Parathyroid adenoma (tissue), 2 donors: ENCODE measurements around the gene RAP1GAP2.

ENCODE experiments used
- H2AFZ ChIP-seq: fragments of 300-600 bp; sonication (generic); one replicate; pipeline ENCODE4 v1.7.0; 2017; ENCODE audit warnings: antibody characterized with exemption, mild to moderate bottlenecking
- H3K27ac ChIP-seq: fragments of 300-600 bp; sonication (generic); one replicate; pipeline ENCODE4 v1.7.0; 2017
- H3K27me3 ChIP-seq: fragments of 300-600 bp; sonication (generic); one replicate; pipeline ENCODE4 v1.7.0; 2017; ENCODE audit warnings: low read length; ENCODE audit not compliant: control insufficient read depth, insufficient read depth
- H3K36me3 ChIP-seq: fragments of 300-600 bp; sonication (generic); one replicate; pipeline ENCODE4 v1.7.0; 2017; ENCODE audit warnings: low read length; ENCODE audit not compliant: control insufficient read depth, insufficient read depth
- H3K4me1 ChIP-seq: fragments of 300-600 bp; sonication (generic); one replicate; pipeline ENCODE4 v1.7.0; 2017; ENCODE audit warnings: control low read depth
- H3K4me2 ChIP-seq: fragments of 300-600 bp; sonication (generic); one replicate; pipeline ENCODE4 v1.7.0; 2017; ENCODE audit warnings: low read length
- H3K4me3 ChIP-seq: fragments of 300-600 bp; sonication (generic); one replicate; pipeline ENCODE4 v1.7.0; 2017; ENCODE audit warnings: low read depth, low read length
- H3K79me2 ChIP-seq: fragments of 300-600 bp; sonication (generic); one replicate; pipeline ENCODE4 v1.7.0; 2017; ENCODE audit warnings: control low read depth
- H3K9ac ChIP-seq: fragments of 300-600 bp; sonication (generic); one replicate; pipeline ENCODE4 v1.7.0; 2017; ENCODE audit warnings: mild to moderate bottlenecking
- H3K9me3 ChIP-seq: fragments of 300-600 bp; sonication (generic); one replicate; pipeline ENCODE4 v1.7.0; 2017; ENCODE audit warnings: low read length; ENCODE audit not compliant: control insufficient read depth
- TF ChIP-seq, protein P1 (sequence below): fragments of 300-600 bp; sonication (generic); IDR thresholded peaks from one replicate; pipeline ENCODE4 v1.7.0; 2017; ENCODE audit warnings: antibody characterized with exemption, mild to moderate bottlenecking
- donor health status: primary hyperparathyroidism.

RAP1GAP2 gene

GRCh38 chr17:2929881-2930533, 133.8 kb downstream of the RAP1GAP2 start:
- H3K4me3 ChIP-seq: no peak overlapping the region
- H3K4me2 ChIP-seq: no peak overlapping the region
- H3K4me1 ChIP-seq: no peaks in the 10 kb centered on the region
- no peaks in the 10 kb centered on the region for H3K36me3 ChIP-seq
- no peaks in the 10 kb centered on the region for H3K9me3 ChIP-seq
- no peaks in the 10 kb centered on the region for H3K27me3 ChIP-seq
- no peak overlapping the region for H3K27ac ChIP-seq
- TF ChIP-seq, protein P1, sequence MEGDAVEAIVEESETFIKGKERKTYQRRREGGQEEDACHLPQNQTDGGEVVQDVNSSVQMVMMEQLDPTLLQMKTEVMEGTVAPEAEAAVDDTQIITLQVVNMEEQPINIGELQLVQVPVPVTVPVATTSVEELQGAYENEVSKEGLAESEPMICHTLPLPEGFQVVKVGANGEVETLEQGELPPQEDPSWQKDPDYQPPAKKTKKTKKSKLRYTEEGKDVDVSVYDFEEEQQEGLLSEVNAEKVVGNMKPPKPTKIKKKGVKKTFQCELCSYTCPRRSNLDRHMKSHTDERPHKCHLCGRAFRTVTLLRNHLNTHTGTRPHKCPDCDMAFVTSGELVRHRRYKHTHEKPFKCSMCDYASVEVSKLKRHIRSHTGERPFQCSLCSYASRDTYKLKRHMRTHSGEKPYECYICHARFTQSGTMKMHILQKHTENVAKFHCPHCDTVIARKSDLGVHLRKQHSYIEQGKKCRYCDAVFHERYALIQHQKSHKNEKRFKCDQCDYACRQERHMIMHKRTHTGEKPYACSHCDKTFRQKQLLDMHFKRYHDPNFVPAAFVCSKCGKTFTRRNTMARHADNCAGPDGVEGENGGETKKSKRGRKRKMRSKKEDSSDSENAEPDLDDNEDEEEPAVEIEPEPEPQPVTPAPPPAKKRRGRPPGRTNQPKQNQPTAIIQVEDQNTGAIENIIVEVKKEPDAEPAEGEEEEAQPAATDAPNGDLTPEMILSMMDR: peak; percentile 47
- H3K79me2 ChIP-seq: no peaks in the 10 kb centered on the region
- no peak overlapping the region for H3K9ac ChIP-seq
- no peak overlapping the region for H2AFZ ChIP-seq

DNA sequence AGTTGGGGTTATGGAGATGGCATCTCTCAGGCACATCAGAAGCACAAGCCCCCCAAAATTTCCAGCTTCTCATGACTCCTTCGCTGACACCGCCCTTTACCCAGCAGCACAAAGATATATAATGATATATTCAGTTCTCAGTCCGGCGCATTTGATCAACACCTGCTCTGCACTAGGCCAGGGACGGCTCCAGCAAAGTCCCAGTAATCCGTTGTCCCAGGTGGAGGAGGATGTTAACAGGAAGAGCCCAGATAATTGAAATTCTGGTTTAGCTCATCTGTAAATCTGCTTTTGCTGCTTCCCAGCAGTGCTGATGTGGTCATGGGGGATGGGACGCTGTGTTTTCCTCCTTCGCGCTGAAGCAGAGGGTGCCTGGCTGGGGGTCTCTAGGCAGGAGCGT, 135.6 kb downstream of the RAP1GAP2 start:
- Histone ChIP-seq H3K79me2 (no peaks in the 10 kb centered on the region), H3K4me1 (no peaks in the 10 kb centered on the region), H3K27me3 (no peaks in the 10 kb centered on the region), H2AFZ (no peak overlapping the region), H3K9me3 (no peaks in the 10 kb centered on the region), H3K36me3 (no peaks in the 10 kb centered on the region), H3K9ac (no peak overlapping the region), H3K27ac (no peak overlapping the region), H3K4me2 (no peak overlapping the region), H3K4me3 (no peak overlapping the region)
- TF ChIP-seq, protein P1: no peak

DNA sequence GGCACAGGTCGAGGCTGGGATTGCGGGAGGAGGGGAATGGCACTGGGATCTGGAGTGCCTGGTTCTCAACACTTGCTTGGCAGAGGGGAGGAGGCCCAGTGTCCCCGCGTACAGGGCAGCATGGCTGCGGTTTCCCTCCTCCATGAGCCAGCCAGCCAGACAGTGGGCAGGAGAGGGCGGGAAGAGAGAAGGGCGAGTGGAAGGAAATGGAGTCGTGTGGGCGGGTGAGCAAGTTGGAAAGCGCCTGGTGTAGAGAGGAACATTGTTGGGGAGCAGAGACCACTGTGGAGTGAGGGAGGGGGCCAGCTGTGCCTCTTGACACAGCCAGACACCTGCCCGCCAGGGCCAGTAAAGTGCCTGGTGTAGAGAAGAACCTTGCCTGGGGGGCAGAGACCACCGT, 136.7 kb downstream of the RAP1GAP2 start:
- H3K4me1 ChIP-seq: no peaks in the 10 kb centered on the region
- H3K36me3 ChIP-seq: no peaks in the 10 kb centered on the region
- no peaks in the 10 kb centered on the region for H3K79me2 ChIP-seq
- H3K4me3 ChIP-seq: no peak overlapping the region
- H3K27ac ChIP-seq: no peak overlapping the region
- H3K9me3 ChIP-seq: no peaks in the 10 kb centered on the region
- no peak overlapping the region for H2AFZ ChIP-seq
- TF ChIP-seq, protein P1: no peak
- no peaks in the 10 kb centered on the region for H3K27me3 ChIP-seq
- no peak overlapping the region for H3K4me2 ChIP-seq
- H3K9ac ChIP-seq: no peak overlapping the region

GRCh38 chr17:2933606-2934005, 137.4 kb downstream of the RAP1GAP2 start:
- TF ChIP-seq, protein P1: no peak
- H3K27me3 ChIP-seq: no peaks in the 10 kb centered on the region
- no peak overlapping the region for H3K4me2 ChIP-seq
- no peak overlapping the region for H3K9ac ChIP-seq
- no peaks in the 10 kb centered on the region for H3K4me1 ChIP-seq
- H3K27ac ChIP-seq: no peak overlapping the region
- H3K36me3 ChIP-seq: no peaks in the 10 kb centered on the region
- no peak overlapping the region for H3K4me3 ChIP-seq
- H3K79me2 ChIP-seq: no peaks in the 10 kb centered on the region
- H3K9me3 ChIP-seq: no peaks in the 10 kb centered on the region
- H2AFZ ChIP-seq: no peak overlapping the region

DNA sequence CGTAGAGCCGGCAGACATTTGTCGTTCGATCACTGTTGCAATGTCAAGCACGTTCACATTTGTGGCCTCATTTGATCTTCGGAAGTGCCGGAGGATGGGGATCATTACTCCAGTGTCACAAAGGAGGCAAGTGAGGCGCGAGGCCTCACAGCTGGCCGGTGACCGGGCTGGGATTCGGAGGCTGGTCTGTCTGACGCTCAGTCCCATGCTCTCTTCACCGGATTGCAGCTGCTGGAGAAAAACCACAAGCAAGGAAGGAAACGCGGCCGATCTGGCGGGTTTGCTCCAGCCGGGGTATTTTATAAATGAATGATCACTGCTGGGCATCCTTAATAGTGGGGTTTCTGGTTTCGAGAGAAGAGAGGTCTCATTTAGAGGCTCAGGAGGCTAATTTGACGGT, 139.4 kb downstream of the RAP1GAP2 start:
- H3K36me3 ChIP-seq: no peaks in the 10 kb centered on the region
- H2AFZ ChIP-seq: no peak overlapping the region
- H3K79me2 ChIP-seq: no peaks in the 10 kb centered on the region
- TF ChIP-seq, protein P1: no peak
- peaks cover 5% of the 10 kb centered on the region for H3K4me1 ChIP-seq
- H3K27ac ChIP-seq: no peak overlapping the region
- no peaks in the 10 kb centered on the region for H3K27me3 ChIP-seq
- no peak overlapping the region for H3K9ac ChIP-seq
- H3K9me3 ChIP-seq: no peaks in the 10 kb centered on the region
- no peak overlapping the region for H3K4me2 ChIP-seq
- H3K4me3 ChIP-seq: no peak overlapping the region
